C4-2B (cell line): ENCODE measurements around the gene B3GALNT1.
"Not testable (repeated sequence)": the region's sequence is repeated elsewhere in the genome, so short reads cannot be mapped to it uniquely, and the experiment has no call there.

ENCODE experiments used
- H3K27ac ChIP-seq: fragments of 450-650 bp; 2 replicates; pipeline ENCODE4 v1.5.1; 2017
- CTCF ChIP-seq: fragments of 450-650 bp; conservative IDR thresholded peaks from 2 replicates; pipeline ENCODE4 v1.5.1; 2017; ENCODE audit warnings: mild to moderate bottlenecking
- ZFX ChIP-seq: fragments of 450-650 bp; IDR thresholded peaks from 2 replicates; pipeline ENCODE4 v1.6.1; 2017

The B3GALNT1 gene

GRCh38 chr3:161043336-161044035 is 61.7 kb downstream of the B3GALNT1 start:
- no peak for TF ChIP-seq ZFX
- TF ChIP-seq CTCF, result no peak
- H3K27ac ChIP-seq, result no peak overlapping the region

- TF ChIP-seq ZFX, result no peak
- H3K27ac ChIP-seq, result no peak overlapping the region
Observed at GRCh38 chr3:161042023-161042501, 63.1 kb downstream of the B3GALNT1 start.

GRCh38 chr3:161038725-161039124 is 66.4 kb downstream of the B3GALNT1 start:
- no peak overlapping the region for H3K27ac ChIP-seq
- TF ChIP-seq CTCF (no peak), ZFX (no peak)

- no peak for TF ChIP-seq ZFX
- TF ChIP-seq CTCF, result no peak
- H3K27ac ChIP-seq, result no peak overlapping the region
Observed at GRCh38 chr3:161035711-161036110, 69.4 kb downstream of the B3GALNT1 start.

GRCh38 chr3:161034913-161035550 is 70.1 kb downstream of the B3GALNT1 start:
- H3K27ac ChIP-seq, result not testable (repeated sequence)
